ENCODE measurements around the gene PBX3.

The PBX3 gene

DNA sequence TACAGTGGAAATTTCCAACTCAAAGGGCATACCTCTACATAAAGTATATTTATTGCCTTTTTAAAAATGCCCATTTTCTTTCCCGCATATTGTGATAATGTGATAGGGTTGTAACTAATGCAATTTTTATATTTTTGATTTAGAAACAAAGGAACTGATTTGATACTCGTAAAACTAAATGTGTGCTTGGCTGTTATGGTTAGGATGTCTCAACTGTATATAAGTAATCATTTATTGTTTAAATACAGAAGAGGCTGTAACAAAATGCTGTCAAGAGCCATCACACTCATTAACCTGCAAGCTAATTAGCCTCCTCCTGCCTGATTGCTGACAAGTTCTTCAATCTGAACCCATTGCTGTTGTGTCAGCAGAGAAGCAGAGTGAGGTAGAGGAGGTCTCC is 149.2 kb downstream of the PBX3 start:
- Histone ChIP-seq H3K79me2 (peaks cover 15% of the 10 kb centered on the region), H3K36me3 (ENCODE audit: control insufficient read depth, insufficient read depth, low read length) (no peaks in the 10 kb centered on the region), H3K4me2 (ENCODE audit: low read length) (no peak overlapping the region), H2AFZ (no peak overlapping the region), H3K4me1 (peaks cover 2% of the 10 kb centered on the region), H3K27me3 (ENCODE audit: control insufficient read depth, insufficient read depth, low read length) (no peaks in the 10 kb centered on the region), H3K27ac (no peak overlapping the region), H3K9me3 (ENCODE audit: control insufficient read depth, low read length) (no peaks in the 10 kb centered on the region), H3K4me3 (ENCODE audit: low read depth, low read length) (no peak overlapping the region), H3K9ac (no peak overlapping the region)
- TF ChIP-seq, protein P1, sequence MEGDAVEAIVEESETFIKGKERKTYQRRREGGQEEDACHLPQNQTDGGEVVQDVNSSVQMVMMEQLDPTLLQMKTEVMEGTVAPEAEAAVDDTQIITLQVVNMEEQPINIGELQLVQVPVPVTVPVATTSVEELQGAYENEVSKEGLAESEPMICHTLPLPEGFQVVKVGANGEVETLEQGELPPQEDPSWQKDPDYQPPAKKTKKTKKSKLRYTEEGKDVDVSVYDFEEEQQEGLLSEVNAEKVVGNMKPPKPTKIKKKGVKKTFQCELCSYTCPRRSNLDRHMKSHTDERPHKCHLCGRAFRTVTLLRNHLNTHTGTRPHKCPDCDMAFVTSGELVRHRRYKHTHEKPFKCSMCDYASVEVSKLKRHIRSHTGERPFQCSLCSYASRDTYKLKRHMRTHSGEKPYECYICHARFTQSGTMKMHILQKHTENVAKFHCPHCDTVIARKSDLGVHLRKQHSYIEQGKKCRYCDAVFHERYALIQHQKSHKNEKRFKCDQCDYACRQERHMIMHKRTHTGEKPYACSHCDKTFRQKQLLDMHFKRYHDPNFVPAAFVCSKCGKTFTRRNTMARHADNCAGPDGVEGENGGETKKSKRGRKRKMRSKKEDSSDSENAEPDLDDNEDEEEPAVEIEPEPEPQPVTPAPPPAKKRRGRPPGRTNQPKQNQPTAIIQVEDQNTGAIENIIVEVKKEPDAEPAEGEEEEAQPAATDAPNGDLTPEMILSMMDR (IDR thresholded peaks at IDR 0.05): no peak

DNA sequence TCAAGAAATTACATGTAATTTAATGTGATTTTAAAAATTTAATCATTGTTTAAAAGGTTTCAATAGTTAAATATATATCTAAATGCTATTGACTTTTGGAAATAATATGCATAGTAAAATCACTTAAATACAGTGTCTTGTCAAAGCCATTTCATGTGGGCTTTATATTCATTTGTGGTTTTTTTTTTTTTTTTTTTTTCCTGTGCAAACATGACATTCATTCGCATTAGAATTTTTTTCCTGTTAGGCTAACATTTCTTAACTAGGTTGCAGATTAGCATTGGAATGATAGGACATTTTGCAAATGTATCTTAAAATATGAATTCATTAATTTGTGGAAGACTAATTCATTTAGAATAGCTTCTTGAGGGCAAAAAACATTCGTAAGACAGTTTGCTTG is 149.8 kb downstream of the PBX3 start:
- Histone ChIP-seq H3K9me3 (ENCODE audit: control insufficient read depth, low read length) (no peaks in the 10 kb centered on the region), H3K4me3 (ENCODE audit: low read depth, low read length) (no peak overlapping the region), H3K4me2 (ENCODE audit: low read length) (no peak overlapping the region), H3K79me2 (peaks cover 15% of the 10 kb centered on the region), H3K27me3 (ENCODE audit: control insufficient read depth, insufficient read depth, low read length) (no peaks in the 10 kb centered on the region), H3K4me1 (peaks cover 5% of the 10 kb centered on the region), H2AFZ (no peak overlapping the region), H3K36me3 (ENCODE audit: control insufficient read depth, insufficient read depth, low read length) (no peaks in the 10 kb centered on the region), H3K27ac (no peak overlapping the region), H3K9ac (no peak overlapping the region)
- TF ChIP-seq, protein P1 (IDR thresholded peaks at IDR 0.05): no peak

DNA sequence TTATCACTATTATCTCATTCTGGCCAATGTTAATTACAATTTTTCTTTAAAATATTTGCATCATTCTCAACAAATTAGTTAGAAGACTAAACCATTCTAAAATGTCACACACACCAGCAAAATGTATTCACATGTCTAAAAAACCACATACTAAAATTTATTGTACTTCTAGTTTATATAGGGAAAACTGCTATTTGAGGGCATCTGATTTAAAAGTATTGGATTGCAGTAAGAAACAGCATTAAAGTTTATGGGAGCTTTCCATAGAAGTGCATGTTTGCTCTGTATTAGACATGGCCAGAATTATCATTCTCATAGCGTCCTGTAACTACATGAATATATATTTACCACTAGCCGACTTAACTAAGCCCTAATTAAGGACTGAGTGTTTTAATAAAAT is 150.3 kb downstream of the PBX3 start:
- H3K4me2 ChIP-seq (ENCODE audit: low read length): no peak overlapping the region
- no peak overlapping the region for H2AFZ ChIP-seq
- H3K27me3 ChIP-seq (ENCODE audit: control insufficient read depth, insufficient read depth, low read length): no peaks in the 10 kb centered on the region
- H3K4me1 ChIP-seq: peaks cover 8% of the 10 kb centered on the region
- H3K9ac ChIP-seq: no peak overlapping the region
- H3K9me3 ChIP-seq (ENCODE audit: control insufficient read depth, low read length): no peaks in the 10 kb centered on the region
- H3K79me2 ChIP-seq: peaks cover 15% of the 10 kb centered on the region
- no peak overlapping the region for H3K4me3 ChIP-seq (ENCODE audit: low read depth, low read length)
- no peak overlapping the region for H3K27ac ChIP-seq
- H3K36me3 ChIP-seq (ENCODE audit: control insufficient read depth, insufficient read depth, low read length): no peaks in the 10 kb centered on the region
- TF ChIP-seq, protein P1 (IDR thresholded peaks at IDR 0.05): no peak

DNA sequence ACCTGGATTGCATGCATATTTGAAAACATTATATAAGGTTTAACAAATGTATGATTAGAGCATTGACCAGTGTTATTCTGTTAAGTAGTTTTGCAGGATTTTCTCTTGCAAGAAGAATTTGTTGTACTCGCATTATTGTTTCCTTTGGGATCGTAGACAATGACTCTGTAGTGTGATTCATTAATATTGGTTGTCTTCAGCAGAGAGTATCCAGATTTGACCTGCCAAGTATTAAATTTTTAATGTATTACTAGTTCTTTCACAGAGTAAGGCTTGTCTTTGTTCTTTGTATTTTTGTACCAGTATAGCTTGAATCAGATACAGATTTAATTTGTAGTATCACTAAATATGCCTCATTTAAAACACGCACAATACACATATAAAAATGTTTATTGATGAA is 155.0 kb downstream of the PBX3 start:
- no peaks in the 10 kb centered on the region for H3K9me3 ChIP-seq (ENCODE audit: control insufficient read depth, low read length)
- peak overlapping the region; percentile 25 for H3K4me2 ChIP-seq (ENCODE audit: low read length)
- TF ChIP-seq, protein P1 (IDR thresholded peaks at IDR 0.05): no peak
- no peak overlapping the region for H3K9ac ChIP-seq
- H3K36me3 ChIP-seq (ENCODE audit: control insufficient read depth, insufficient read depth, low read length): no peaks in the 10 kb centered on the region
- H3K4me1 ChIP-seq: peaks cover 15% of the 10 kb centered on the region
- H3K4me3 ChIP-seq (ENCODE audit: low read depth, low read length): no peak overlapping the region
- peaks cover 6% of the 10 kb centered on the region for H3K79me2 ChIP-seq
- H3K27ac ChIP-seq: no peak overlapping the region
- no peaks in the 10 kb centered on the region for H3K27me3 ChIP-seq (ENCODE audit: control insufficient read depth, insufficient read depth, low read length)
- H2AFZ ChIP-seq: no peak overlapping the region

DNA sequence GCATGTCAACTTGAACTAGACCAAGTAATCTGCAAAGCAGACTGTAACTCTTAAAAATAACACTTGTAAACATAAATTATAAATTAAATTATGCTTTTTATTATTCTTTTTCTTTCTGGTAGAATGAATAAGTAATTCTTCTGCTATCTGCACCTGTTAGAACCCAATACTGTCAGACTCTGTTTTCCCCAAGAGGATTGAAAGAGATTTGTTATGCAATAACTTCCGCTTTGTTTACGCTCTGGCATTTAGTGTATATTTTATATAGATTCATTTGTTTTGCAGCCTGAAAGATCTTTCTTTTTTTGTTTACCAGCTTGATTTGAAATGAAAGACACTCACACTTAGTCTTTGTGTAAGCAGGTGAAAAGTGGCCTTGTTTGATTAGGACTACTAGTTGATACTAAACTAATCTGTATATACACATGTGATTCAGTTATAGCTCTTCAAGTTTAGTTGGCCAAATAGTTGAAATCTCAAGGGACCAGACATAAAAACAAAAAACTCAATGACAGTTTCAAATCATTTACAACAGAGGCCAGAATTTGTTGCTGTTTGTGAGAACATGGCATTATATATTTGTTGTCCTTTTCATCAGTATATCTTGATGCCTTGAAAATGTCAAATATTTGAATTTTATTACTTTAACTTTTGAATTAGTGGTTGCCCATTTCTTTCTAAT is 155.8 kb downstream of the PBX3 start:
- no peak overlapping the region for H3K4me2 ChIP-seq (ENCODE audit: low read length)
- no peaks in the 10 kb centered on the region for H3K27me3 ChIP-seq (ENCODE audit: control insufficient read depth, insufficient read depth, low read length)
- TF ChIP-seq, protein P1 (IDR thresholded peaks at IDR 0.05): no peak

More for the DNA sequence above, 155.8 kb downstream of the PBX3 start:
- Histone ChIP-seq H3K9ac (no peak overlapping the region), H2AFZ (no peak overlapping the region), H3K9me3 (ENCODE audit: control insufficient read depth, low read length) (no peaks in the 10 kb centered on the region), H3K36me3 (ENCODE audit: control insufficient read depth, insufficient read depth, low read length) (no peaks in the 10 kb centered on the region), H3K4me3 (ENCODE audit: low read depth, low read length) (no peak overlapping the region), H3K4me1 (peaks cover 21% of the 10 kb centered on the region), H3K79me2 (peaks cover 8% of the 10 kb centered on the region), H3K27ac (no peak overlapping the region)

Data from parathyroid adenoma (tissue), 2 donors.